Measurements from ENCODE around the gene PCGF6.
"Not testable (repeated sequence)": the region's sequence is repeated elsewhere in the genome, so short reads cannot be mapped to it uniquely, and the experiment has no call there.

PCGF6 gene

GRCh38 chr10:103350517-103351260 is at the start of gene PCGF6:
Gene PCGF6 (minus strand): TSS chr10:103351140. CDS start chr10:103351066, 74 bp downstream.
- peak in 53 of 56 donors; percentile 10 to 85 (median 66) for DNase-seq

GRCh38 chr10:103397191-103397825 is 46.4 kb upstream of the PCGF6 start:
- no peak for DNase-seq

GRCh38 chr10:103396789-103397087 is 45.8 kb upstream of the PCGF6 start:
- DNase-seq: no peak

- DNase-seq: peak; percentile 63 to 99 (median 95)
Observed at GRCh38 chr10:103396067-103396788, 45.3 kb upstream of the PCGF6 start, which contains the start of the genes ATP5MK and PDCD11. Gene ATP5MK (minus strand): TSS chr10:103396475. CDS start chr10:103392457, 4,018 bp downstream. Gene PDCD11 (plus strand): TSS chr10:103396626. CDS start chr10:103398427, 1,801 bp downstream.

- peak in 2 of 56 donors; percentile 11 to 15 for DNase-seq
Observed at GRCh38 chr10:103395754-103396066, 44.8 kb upstream of the PCGF6 start.

- no peak for DNase-seq
Observed at GRCh38 chr10:103394180-103394579, 43.2 kb upstream of the PCGF6 start.

- DNase-seq: no peak
Observed at GRCh38 chr10:103382769-103383168, 31.8 kb upstream of the PCGF6 start.

GRCh38 chr10:103374263-103374662 is 23.3 kb upstream of the PCGF6 start:
- no peak for DNase-seq

- no peak for DNase-seq
Observed at GRCh38 chr10:103373544-103373943, 22.6 kb upstream of the PCGF6 start.

GRCh38 chr10:103367782-103368518 is 17.0 kb upstream of the PCGF6 start, which contains the start of gene TAF5:
Gene TAF5 (plus strand): TSS chr10:103367976. CDS start chr10:103367990, 14 bp downstream.
- peak in 55 of 56 donors; percentile 37 to 95 (median 84) for DNase-seq

- no peak for DNase-seq
Observed at GRCh38 chr10:103367379-103367781, 16.4 kb upstream of the PCGF6 start.

GRCh38 chr10:103360791-103361190 is 9.9 kb upstream of the PCGF6 start:
- DNase-seq: peak in 1 of 56 donors; percentile 3

- DNase-seq: not testable (repeated sequence)
Observed at GRCh38 chr10:103359493-103359892, 8.6 kb upstream of the PCGF6 start.

GRCh38 chr10:103355906-103356599 is 5.1 kb upstream of the PCGF6 start:
- no peak for DNase-seq

- DNase-seq: not testable (repeated sequence)
Observed at GRCh38 chr10:103354567-103354966, 3.6 kb upstream of the PCGF6 start.

GRCh38 chr10:103353281-103353680 is 2.3 kb upstream of the PCGF6 start:
- no peak for DNase-seq

- no peak for DNase-seq
Observed at GRCh38 chr10:103350175-103350516, 794 bp downstream of the PCGF6 start.

- no peak for DNase-seq
Observed at GRCh38 chr10:103336370-103336769, 14.6 kb downstream of the PCGF6 start.

- no peak for DNase-seq
Observed at GRCh38 chr10:103334567-103334966, 16.4 kb downstream of the PCGF6 start.

- no peak for DNase-seq
Observed at GRCh38 chr10:103333934-103334520, 16.9 kb downstream of the PCGF6 start.

GRCh38 chr10:103327906-103328305 is 23.0 kb downstream of the PCGF6 start:
- DNase-seq: no peak

All from nucleus accumbens (tissue), 56 donors.